H9 (cell line): ENCODE measurements around the gene MGAT5B. TPM values are rescaled to one million over a fixed set of nuclear protein-coding genes. Genes with fewer than 3 reads are reported as not detected.

Experiments
- DNase-seq: peaks from one replicate; pipeline ENCODE4 v3.0.0-alpha.2; 2017
- H2AFZ ChIP-seq: one replicate; pipeline ENCODE4 v1.6.1; 2013; ENCODE audit warnings: mild to moderate bottlenecking, low read length, control low read depth, moderate library complexity
- H2AK5ac ChIP-seq: 2 replicates; pipeline ENCODE4 v1.6.1; 2013; ENCODE audit warnings: low read length, control low read depth, mixed read lengths; ENCODE audit not compliant: insufficient read length
- H2BK120ac ChIP-seq: one replicate; pipeline ENCODE4 v1.6.1; 2013; ENCODE audit warnings: low read depth, mild to moderate bottlenecking, low read length, control low read depth, inconsistent platforms; ENCODE audit not compliant: poor library complexity, severe bottlenecking
- H2BK12ac ChIP-seq: 2 replicates; pipeline ENCODE4 v1.6.1; 2013; ENCODE audit warnings: low read length, control low read depth, mixed read lengths, low read depth; ENCODE audit not compliant: insufficient read length
- H2BK15ac ChIP-seq: 2 replicates; pipeline ENCODE4 v1.6.1; 2013; ENCODE audit warnings: low read depth, low read length, control low read depth
- H2BK20ac ChIP-seq: one replicate; pipeline ENCODE4 v1.6.1; 2013; ENCODE audit warnings: low read depth, mild to moderate bottlenecking, low read length, control low read depth, inconsistent platforms; ENCODE audit not compliant: poor library complexity, severe bottlenecking
- H2BK5ac ChIP-seq: 2 replicates; pipeline ENCODE4 v1.6.1; 2013; ENCODE audit warnings: low read length, control low read depth, mixed read lengths; ENCODE audit not compliant: insufficient read length
- H3K14ac ChIP-seq: 2 replicates; pipeline ENCODE4 v1.6.1; 2013; ENCODE audit warnings: low read length, control low read depth; ENCODE audit not compliant: insufficient read depth
- H3K18ac ChIP-seq: 2 replicates; pipeline ENCODE4 v1.6.1; 2013; ENCODE audit warnings: low read depth, mild to moderate bottlenecking, mixed read lengths, low read length, control low read depth; ENCODE audit not compliant: insufficient read length
- H3K23ac ChIP-seq: 2 replicates; pipeline ENCODE4 v1.6.1; 2013; ENCODE audit warnings: low read length, control low read depth, mixed read lengths, low read depth; ENCODE audit not compliant: insufficient read length
- H3K23me2 ChIP-seq: 2 replicates; pipeline ENCODE4 v1.6.1; 2013; ENCODE audit warnings: low read depth, mild to moderate bottlenecking, mixed read lengths, low read length, control low read depth; ENCODE audit not compliant: insufficient read length, poor library complexity, severe bottlenecking
- H3K27ac ChIP-seq: 2 replicates; pipeline ENCODE4 v1.5.1; 2013; ENCODE audit warnings: low read length, control low read depth, mixed read lengths, low read depth; ENCODE audit not compliant: insufficient read length
- H3K27me3 ChIP-seq: 2 replicates; pipeline ENCODE4 v1.6.1; 2013; ENCODE audit warnings: low read length, control low read depth, inconsistent platforms; ENCODE audit not compliant: insufficient read depth
- H3K4ac ChIP-seq: 2 replicates; pipeline ENCODE4 v1.6.1; 2013; ENCODE audit warnings: low read depth, mild to moderate bottlenecking, control low read depth, inconsistent platforms, low read length, moderate library complexity
- H3K4me1 ChIP-seq: 2 replicates; pipeline ENCODE4 v1.6.1; 2013; ENCODE audit warnings: low read length, control low read depth, inconsistent platforms; ENCODE audit not compliant: insufficient read depth
- H3K4me2 ChIP-seq: 2 replicates; pipeline ENCODE4 v1.6.1; 2013; ENCODE audit warnings: low read length, control low read depth, mixed read lengths; ENCODE audit not compliant: insufficient read length, insufficient read depth
- H3K56ac ChIP-seq: 2 replicates; pipeline ENCODE4 v1.6.1; 2013; ENCODE audit warnings: low read depth, mild to moderate bottlenecking, mixed read lengths, low read length, control low read depth; ENCODE audit not compliant: insufficient read length
- H3K79me1 ChIP-seq: 2 replicates; pipeline ENCODE4 v1.6.1; 2013; ENCODE audit warnings: low read depth, mild to moderate bottlenecking, moderate library complexity, low read length, control low read depth, inconsistent platforms; ENCODE audit not compliant: insufficient read depth, poor library complexity, severe bottlenecking
- H3K79me2 ChIP-seq: 2 replicates; pipeline ENCODE4 v1.6.1; 2013; ENCODE audit warnings: low read length, control low read depth, inconsistent platforms; ENCODE audit not compliant: insufficient read depth
- H3K9ac ChIP-seq: 2 replicates; pipeline ENCODE4 v1.6.1; 2013; ENCODE audit warnings: low read length, control low read depth, mixed read lengths; ENCODE audit not compliant: insufficient read length; ENCODE audit errors: extremely low read depth
- H3K9me3 ChIP-seq: one replicate; pipeline ENCODE4 v1.6.1; 2013; ENCODE audit warnings: low read depth, low read length, inconsistent platforms; ENCODE audit not compliant: control insufficient read depth
- H3T11ph ChIP-seq: one replicate; pipeline ENCODE4 v1.6.1; 2013; ENCODE audit warnings: mild to moderate bottlenecking, low read length, control low read depth, inconsistent platforms
- H4K20me1 ChIP-seq: one replicate; pipeline ENCODE4 v1.6.1; 2013; ENCODE audit not compliant: control insufficient read depth, insufficient read length, insufficient read depth
- H4K5ac ChIP-seq: 2 replicates; pipeline ENCODE4 v1.6.1; 2013; ENCODE audit warnings: low read depth, mild to moderate bottlenecking, mixed read lengths, low read length, control low read depth; ENCODE audit not compliant: insufficient read length
- H4K8ac ChIP-seq: replicated peaks from 2 replicates; pipeline ENCODE4 v1.6.1; 2013; ENCODE audit warnings: low read length, control low read depth, mixed read lengths, low read depth; ENCODE audit not compliant: insufficient read length
- H4K91ac ChIP-seq: 2 replicates; pipeline ENCODE4 v1.6.1; 2013; ENCODE audit warnings: low read depth, mild to moderate bottlenecking, moderate library complexity, mixed read lengths, low read length, control low read depth; ENCODE audit not compliant: insufficient read length
- H3K27ac Mint-ChIP-seq, 3 experiments: 2 replicates in 2 of 3; 3 replicates in 1 of 3; pipeline ENCODE4 v1.8.0; 2020 to 2021; ENCODE audit warnings: mixed read lengths in 3 of 3, mild to moderate bottlenecking in 1 of 3, moderate library complexity in 1 of 3
- H3K27me3 Mint-ChIP-seq: 2 replicates; pipeline ENCODE4 v1.8.0; 2021; ENCODE audit warnings: low read depth, mild to moderate bottlenecking, moderate library complexity, mixed read lengths
- H3K36me3 Mint-ChIP-seq, 3 experiments: 2 replicates in 2 of 3; 3 replicates in 1 of 3; pipeline ENCODE4 v1.8.0; 2020 to 2021; ENCODE audit warnings: low read depth in 3 of 3, mixed read lengths in 3 of 3; ENCODE audit not compliant: insufficient read depth in 1 of 3
- H3K4me1 Mint-ChIP-seq, 2 experiments: 2 replicates each; pipeline ENCODE4 v1.8.0; 2020; ENCODE audit warnings: mixed read lengths in 2 of 2
- H3K4me3 Mint-ChIP-seq, 2 experiments: 2 replicates in 1 of 2; 3 replicates in 1 of 2; pipeline ENCODE4 v1.8.0; 2020 to 2021; ENCODE audit warnings: mild to moderate bottlenecking in 2 of 2, mixed read lengths in 2 of 2, moderate library complexity in 1 of 2
- H3K9me3 Mint-ChIP-seq, 2 experiments: 2 replicates in 1 of 2; 3 replicates in 1 of 2; pipeline ENCODE4 v1.8.0; 2020; ENCODE audit warnings: mild to moderate bottlenecking in 2 of 2, mixed read lengths in 2 of 2, moderate library complexity in 1 of 2
- CTCF ChIP-seq: fragments of 200-600 bp; sonication (generic); conservative IDR thresholded peaks from 3 replicates; pipeline ENCODE4 v1.8.0; 2021; ENCODE audit warnings: antibody characterized with exemption, mild to moderate bottlenecking
- WGBS: extraction: QIAGEN DNeasy Blood & Tissue Kit; methylation state at CpG from one replicate; pipeline ENCODE4 v1.1.7; 2013; ENCODE audit warnings: missing lambda C conversion rate, low lambda C conversion rate, mixed read lengths; ENCODE audit not compliant: insufficient read length; ENCODE audit errors: extremely low coverage; 5-methylcytosine and 5-hydroxymethylcytosine counted together
- total RNA-seq: library from RNA; stranded (reverse); gene quantifications from 2 replicates; pipeline ENCODE4 v1.2.1, GENCODE V29; 2021

Gene MGAT5B
- total RNA-seq, 1 experiment from 2014 or later = 4.9 TPM

- no peak for TF ChIP-seq CTCF
- H3K79me1 ChIP-seq = no peaks in the 10 kb centered on the region
- H3K23ac ChIP-seq = no peak overlapping the region
- no peak overlapping the region for H3K56ac ChIP-seq
- H3K4me3 Mint-ChIP-seq = 0 out of 5 replicates have a peak overlapping the region, but pooled peaks of 1 of the 2 experiments have one; percentile 19
- no peak overlapping the region for H4K5ac ChIP-seq
- no peaks in the 10 kb centered on the region for H4K20me1 ChIP-seq
- H2BK15ac ChIP-seq = no peak overlapping the region
- H2AK5ac ChIP-seq = no peak overlapping the region
- H2AFZ ChIP-seq = no peak overlapping the region
- no peak overlapping the region for H3K27ac ChIP-seq
- H3K79me2 ChIP-seq = no peaks in the 10 kb centered on the region
- no peak overlapping the region for H3K14ac ChIP-seq
- no peak overlapping the region for H2BK20ac ChIP-seq
- no peak overlapping the region for H3K18ac ChIP-seq
- no peaks in the 10 kb centered on the region for H3K23me2 ChIP-seq
- peak overlapping the region in 1 of 3 experiments; percentile 65; a peak in 1 of 7 replicates for H3K27ac Mint-ChIP-seq
- H2BK5ac ChIP-seq = no peak overlapping the region
- H3K9me3 ChIP-seq = no peaks in the 10 kb centered on the region
- H3K4me1 ChIP-seq = peaks cover 7% of the 10 kb centered on the region; the same call in 1 of the 2 replicates
- no peaks in the 10 kb centered on the region for H3K36me3 Mint-ChIP-seq
- no peak overlapping the region for H3T11ph ChIP-seq
- H3K4ac ChIP-seq = no peak overlapping the region
- H3K9ac ChIP-seq = no peak overlapping the region
- no peak overlapping the region for H2BK12ac ChIP-seq
- no peaks in the 10 kb centered on the region for H3K27me3 ChIP-seq
- no peak overlapping the region for H4K91ac ChIP-seq
- WGBS = no CpG with 5 or more reads among the region's 5 CpGs
- peaks cover 16 to 32% of the 10 kb centered on the region in 2 experiments for H3K4me1 Mint-ChIP-seq
- no peak overlapping the region for H3K4me2 ChIP-seq
- no peak overlapping the region for H2BK120ac ChIP-seq
- no peak for DNase-seq
- H4K8ac ChIP-seq = no peak overlapping the region
- H3K27me3 Mint-ChIP-seq = peaks cover 2% of the 10 kb centered on the region; the same call in 1 of the 2 replicates
- no peaks in the 10 kb centered on the region for H3K9me3 Mint-ChIP-seq
These were observed 17.7 kb downstream of the MGAT5B start for GRCh38 chr17:76885894-76886290.
